NCI-H1930 (cell line): ENCODE results near the gene PTPRK.
"Not testable (repeated sequence)": the region's sequence is repeated elsewhere in the genome, so short reads cannot be mapped to it uniquely, and the experiment has no call there.

Experiments
- DNase-seq, 2 experiments: peaks; one replicate each; lab custom pipeline; 2025; lab: John Stamatoyannopoulos, UW

PTPRK gene

GRCh38 chr6:128487746-128488145, 32.7 kb downstream of the PTPRK start:
- no peak for DNase-seq

- no peak for DNase-seq
These were observed 33.3 kb downstream of the PTPRK start for GRCh38 chr6:128487055-128487454.

- DNase-seq: not testable (repeated sequence)
These were observed 33.8 kb downstream of the PTPRK start for GRCh38 chr6:128486580-128486979.

- DNase-seq: no peak
These were observed 36.8 kb downstream of the PTPRK start for GRCh38 chr6:128483472-128484135.

GRCh38 chr6:128482642-128483041, 37.8 kb downstream of the PTPRK start:
- DNase-seq: peak; percentile 16 to 42

GRCh38 chr6:128479991-128480390, 40.4 kb downstream of the PTPRK start:
- DNase-seq: no peak

GRCh38 chr6:128479048-128479666, 41.2 kb downstream of the PTPRK start:
- no peak for DNase-seq

- no peak for DNase-seq
These were observed 42.0 kb downstream of the PTPRK start for GRCh38 chr6:128478230-128479047.

- no peak for DNase-seq
These were observed 45.5 kb downstream of the PTPRK start for GRCh38 chr6:128474933-128475332.

- DNase-seq: no peak
These were observed 45.9 kb downstream of the PTPRK start for GRCh38 chr6:128474481-128474880.

- no peak for DNase-seq
These were observed 48.5 kb downstream of the PTPRK start for GRCh38 chr6:128471907-128472306.

- no peak for DNase-seq
These were observed 54.7 kb downstream of the PTPRK start for GRCh38 chr6:128465368-128466343.

GRCh38 chr6:128464790-128465189, 55.6 kb downstream of the PTPRK start:
- DNase-seq: peak in 1 of 2 experiments; percentile 45

- no peak for DNase-seq
These were observed 56.5 kb downstream of the PTPRK start for GRCh38 chr6:128463942-128464341.

GRCh38 chr6:128461501-128461900, 58.9 kb downstream of the PTPRK start:
- DNase-seq: no peak

- peak; percentile 44 to 54 for DNase-seq
These were observed 63.7 kb downstream of the PTPRK start for GRCh38 chr6:128456510-128457230.

GRCh38 chr6:128455959-128456358, 64.4 kb downstream of the PTPRK start:
- no peak for DNase-seq

- no peak for DNase-seq
These were observed 67.7 kb downstream of the PTPRK start for GRCh38 chr6:128452713-128453112.

- peak; percentile 53 to 70 for DNase-seq
These were observed 73.9 kb downstream of the PTPRK start for GRCh38 chr6:128446497-128446896.

- no peak for DNase-seq
These were observed 76.8 kb downstream of the PTPRK start for GRCh38 chr6:128443553-128443952.

- DNase-seq: no peak
These were observed 80.8 kb downstream of the PTPRK start for GRCh38 chr6:128439627-128440026.
